HepG2 (cell line): Measurements from ENCODE around the gene ZNF687. TPM values are rescaled to one million over a fixed set of nuclear protein-coding genes. Genes with fewer than 3 reads are reported as not detected.

Source experiments
- EHMT2 ChIP-seq: fragments of 200-600 bp; sonication (generic); IDR thresholded peaks from 2 replicates; pipeline ENCODE4 v1.7.0; 2017; ENCODE audit warnings: antibody characterized with exemption, low read depth, low read length, borderline replicate concordance
- EP300 ChIP-seq, 3 experiments: sonication (generic) in 1 of 3; formaldehyde crosslinking in 1 of 3; IDR thresholded peaks; 2 replicates each; pipeline versions ENCODE4 v1.5.1 to v1.6.1; 2011 to 2020; ENCODE audit warnings: low read depth in 2 of 3, low read length in 2 of 3, borderline replicate concordance in 1 of 3, improper control_type of control experiment in 1 of 3, mild to moderate bottlenecking in 1 of 3, missing genetic modification reagents in 1 of 3, moderate library complexity in 1 of 3
- FOXP1 ChIP-seq, 2 experiments: fragments of 450-650 bp in 1 of 2; IDR thresholded peaks; 2 replicates each; pipeline ENCODE4 v1.6.1; 2017 to 2018; ENCODE audit warnings: antibody characterized with exemption in 1 of 2
- KAT8 ChIP-seq: IDR thresholded peaks from 2 replicates; pipeline ENCODE4 v1.6.1; 2016; ENCODE audit warnings: missing genetic modification reagents, missing compliant biosample characterization
- MEIS1 ChIP-seq: sonication (generic); formaldehyde crosslinking; IDR thresholded peaks from 2 replicates; pipeline ENCODE4 v1.9.0; 2021; ENCODE audit warnings: mild to moderate bottlenecking, missing genetic modification reagents, moderate library complexity, borderline replicate concordance
- MYC ChIP-seq: sonication (generic); formaldehyde crosslinking; IDR thresholded peaks from 2 replicates; pipeline ENCODE4 v1.9.0; 2021; ENCODE audit warnings: missing genetic modification reagents, borderline replicate concordance
- PHF5A ChIP-seq: IDR thresholded peaks from one replicate; pipeline ENCODE4 v1.6.1; 2018; ENCODE audit warnings: low read depth, missing genetic modification reagents; ENCODE audit not compliant: unreplicated experiment
- PRMT3 ChIP-seq: sonication (generic); formaldehyde crosslinking; IDR thresholded peaks from 2 replicates; pipeline ENCODE4 v1.8.1; 2022; ENCODE audit warnings: low read depth, mild to moderate bottlenecking, moderate library complexity, missing genetic modification reagents, borderline replicate concordance
- RNF2 ChIP-seq: fragments of 450-650 bp; conservative IDR thresholded peaks from 2 replicates; pipeline ENCODE4 v1.6.1; 2016; ENCODE audit warnings: low read depth
- SMC3 ChIP-seq: IDR thresholded peaks from 2 replicates; pipeline ENCODE4 v1.6.1; 2011; ENCODE audit warnings: low read length, improper control_type of control experiment
- TCF7L2 ChIP-seq: IDR thresholded peaks from 2 replicates; pipeline ENCODE4 v1.6.1; 2011; ENCODE audit warnings: mild to moderate bottlenecking, low read depth, low read length, moderate library complexity
- TRIM24 ChIP-seq: sonication (generic); formaldehyde crosslinking; IDR thresholded peaks from 2 replicates; pipeline ENCODE4 v1.8.0; 2022; ENCODE audit warnings: mild to moderate bottlenecking, missing genetic modification reagents
- ZEB1 ChIP-seq: IDR thresholded peaks from 2 replicates; pipeline ENCODE4 v1.6.1; 2012; ENCODE audit warnings: mild to moderate bottlenecking, low read depth, inconsistent platforms; ENCODE audit not compliant: insufficient replicate concordance
- ZNF121 ChIP-seq: sonication (generic); formaldehyde crosslinking; IDR thresholded peaks from 2 replicates; pipeline ENCODE4 v1.5.0; 2020; ENCODE audit warnings: mild to moderate bottlenecking, missing genetic modification reagents
- ZNF282 ChIP-seq: fragments of 450-650 bp; IDR thresholded peaks from 2 replicates; pipeline ENCODE4 v1.6.1; 2018; ENCODE audit not compliant: partially characterized antibody
- ZNF672 ChIP-seq: sonication (generic); formaldehyde crosslinking; IDR thresholded peaks from 2 replicates; pipeline ENCODE4 v1.8.1; 2022; ENCODE audit warnings: missing genetic modification reagents
- ZNF772 ChIP-seq: sonication (generic); formaldehyde crosslinking; IDR thresholded peaks from 2 replicates; pipeline ENCODE4 v1.5.0; 2020; ENCODE audit warnings: mild to moderate bottlenecking, missing genetic modification reagents
- ZSCAN31 ChIP-seq: sonication (generic); formaldehyde crosslinking; IDR thresholded peaks from 2 replicates; pipeline ENCODE4 v1.5.0; 2020; ENCODE audit warnings: low read depth, mild to moderate bottlenecking, missing genetic modification reagents
- polyA plus RNA-seq, 8 experiments: library from polyadenylated mRNA; depleted of rRNA in 3 of 8; stranded (reverse) in 7 of 8; unstranded in 1 of 8; fragments of >200 nt; fragmentation: Illumina TruSeq in 4 of 8; extraction: Trizol in 4 of 8; gene quantifications; 2 replicates each; pipeline versions ENCODE4 v1.2.1 to v1.2.3, GENCODE V29; 2011 to 2016; ENCODE audit warnings: low read depth in 4 of 8, missing spikeins in 1 of 8, mixed read lengths in 1 of 8; ENCODE audit not compliant: insufficient read depth in 1 of 8
- total RNA-seq, 5 experiments: library from RNA; depleted of rRNA; stranded (reverse); fragments of >200 nt; fragmentation: Illumina TruSeq; extraction: Trizol; gene quantifications; 2 replicates each; pipeline ENCODE4 v1.2.3, GENCODE V29; 2016; ENCODE audit warnings: low read depth in 1 of 5
- TF ChIP-seq, protein P1 (sequence below): IDR thresholded peaks from 2 replicates; pipeline ENCODE4 v1.6.1; 2016; ENCODE audit warnings: missing genetic modification reagents, missing compliant biosample characterization
- TF ChIP-seq, protein P2 (sequence below): sonication (generic); formaldehyde crosslinking; conservative IDR thresholded peaks from 2 replicates; pipeline ENCODE4 v1.4.0; 2020; ENCODE audit warnings: missing genetic modification reagents
- TF ChIP-seq, protein P3 (sequence below): sonication (generic); formaldehyde crosslinking; conservative IDR thresholded peaks from 2 replicates; pipeline ENCODE4 v1.8.0; 2022; ENCODE audit warnings: mild to moderate bottlenecking, moderate library complexity, missing genetic modification reagents
- TF ChIP-seq, protein P4 (sequence below): sonication (generic); formaldehyde crosslinking; IDR thresholded peaks from 2 replicates; pipeline ENCODE4 v1.4.0; 2020; ENCODE audit warnings: low read depth, mild to moderate bottlenecking, missing genetic modification reagents
- TF ChIP-seq, protein P5 (sequence below): fragments of 450-650 bp; IDR thresholded peaks from 2 replicates; pipeline ENCODE4 v1.6.1; 2016

The ZNF687 gene
- total and polyA plus RNA-seq, 2 of the 13 experiments (the other 11 are each of a cell fraction or from before 2014, with no cell fraction given) = 14.1 to 16.5 TPM

DNA sequence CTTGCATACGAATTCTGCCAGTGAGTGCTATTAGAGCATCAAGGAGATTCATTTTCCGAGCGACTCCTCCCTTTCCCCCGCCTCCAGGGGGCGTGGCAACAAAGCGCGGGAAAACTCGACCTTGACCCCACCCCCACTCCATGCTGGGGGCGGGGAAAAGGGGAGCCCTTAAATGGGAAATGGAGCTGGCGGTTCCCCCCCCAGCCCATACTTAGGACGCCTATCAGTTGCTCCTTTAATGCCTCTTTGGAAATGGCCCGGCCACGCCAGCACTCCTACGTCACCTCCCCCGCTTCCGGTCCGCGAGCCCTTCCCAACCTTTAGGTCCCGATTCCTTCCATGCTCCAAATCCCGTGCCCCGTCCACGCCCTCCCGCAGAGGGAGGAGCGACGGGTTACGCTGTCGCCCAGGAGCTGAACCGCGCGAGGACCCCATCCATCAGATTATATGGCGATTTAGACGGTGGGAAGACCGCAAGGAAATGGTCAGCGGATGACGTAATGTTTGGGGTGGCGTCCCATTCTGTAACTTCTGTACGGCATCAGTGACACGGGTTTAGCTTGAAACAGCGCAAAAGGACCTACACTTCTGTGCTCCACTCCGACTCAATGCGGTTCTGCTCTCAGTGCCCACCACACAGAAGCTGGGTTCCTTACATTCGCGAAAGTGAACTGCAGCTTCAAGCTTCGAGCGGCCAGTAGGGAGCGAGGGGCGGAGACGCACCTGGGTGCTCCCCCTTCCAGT is 702 bp upstream of the ZNF687 start (continued):
- TF ChIP-seq PHF5A (CRISPR knock-in tag) (no peak), ZNF121 (no peak), TCF7L2 (no peak), SMC3 (no peak), ZNF282 (no peak), RNF2 (peak; percentile 44; the same call in 1 of the 2 replicates), FOXP1 (IDR thresholded peaks at IDR 0.05) (no peak), FOXP1 (CRISPR knock-in tag; IDR thresholded peaks at IDR 0.05) (no peak), ZNF672 (CRISPR knock-in tag) (no peak), TRIM24 (no peak), MEIS1 (CRISPR knock-in tag) (no peak), KAT8 (peak; percentile 78), ZSCAN31 (CRISPR knock-in tag) (peak; percentile 61), EHMT2 (no peak), PRMT3 (CRISPR knock-in tag) (no peak), MYC (CRISPR knock-in tag) (peak; percentile 21), EP300 (IDR thresholded peaks at IDR 0.05; ENCODE audit: low read depth in 2 of 2, low read length in 2 of 2) (peak in 1 of 2 experiments; percentile 16; a peak in 2 of 4 replicates), EP300 (CRISPR knock-in tag; IDR thresholded peaks at IDR 0.05; ENCODE audit: borderline replicate concordance) (peak; percentile 21; the same call in 1 of the 2 replicates), ZNF772 (CRISPR knock-in tag) (peak; percentile 74), ZEB1 (no peak)
- TF ChIP-seq, protein P1, sequence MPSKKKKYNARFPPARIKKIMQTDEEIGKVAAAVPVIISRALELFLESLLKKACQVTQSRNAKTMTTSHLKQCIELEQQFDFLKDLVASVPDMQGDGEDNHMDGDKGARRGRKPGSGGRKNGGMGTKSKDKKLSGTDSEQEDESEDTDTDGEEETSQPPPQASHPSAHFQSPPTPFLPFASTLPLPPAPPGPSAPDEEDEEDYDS (CRISPR knock-in tag) = peak; percentile 77
- TF ChIP-seq, protein P2, sequence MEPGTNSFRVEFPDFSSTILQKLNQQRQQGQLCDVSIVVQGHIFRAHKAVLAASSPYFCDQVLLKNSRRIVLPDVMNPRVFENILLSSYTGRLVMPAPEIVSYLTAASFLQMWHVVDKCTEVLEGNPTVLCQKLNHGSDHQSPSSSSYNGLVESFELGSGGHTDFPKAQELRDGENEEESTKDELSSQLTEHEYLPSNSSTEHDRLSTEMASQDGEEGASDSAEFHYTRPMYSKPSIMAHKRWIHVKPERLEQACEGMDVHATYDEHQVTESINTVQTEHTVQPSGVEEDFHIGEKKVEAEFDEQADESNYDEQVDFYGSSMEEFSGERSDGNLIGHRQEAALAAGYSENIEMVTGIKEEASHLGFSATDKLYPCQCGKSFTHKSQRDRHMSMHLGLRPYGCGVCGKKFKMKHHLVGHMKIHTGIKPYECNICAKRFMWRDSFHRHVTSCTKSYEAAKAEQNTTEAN (CRISPR knock-in tag) = no peak
- TF ChIP-seq, protein P3, sequence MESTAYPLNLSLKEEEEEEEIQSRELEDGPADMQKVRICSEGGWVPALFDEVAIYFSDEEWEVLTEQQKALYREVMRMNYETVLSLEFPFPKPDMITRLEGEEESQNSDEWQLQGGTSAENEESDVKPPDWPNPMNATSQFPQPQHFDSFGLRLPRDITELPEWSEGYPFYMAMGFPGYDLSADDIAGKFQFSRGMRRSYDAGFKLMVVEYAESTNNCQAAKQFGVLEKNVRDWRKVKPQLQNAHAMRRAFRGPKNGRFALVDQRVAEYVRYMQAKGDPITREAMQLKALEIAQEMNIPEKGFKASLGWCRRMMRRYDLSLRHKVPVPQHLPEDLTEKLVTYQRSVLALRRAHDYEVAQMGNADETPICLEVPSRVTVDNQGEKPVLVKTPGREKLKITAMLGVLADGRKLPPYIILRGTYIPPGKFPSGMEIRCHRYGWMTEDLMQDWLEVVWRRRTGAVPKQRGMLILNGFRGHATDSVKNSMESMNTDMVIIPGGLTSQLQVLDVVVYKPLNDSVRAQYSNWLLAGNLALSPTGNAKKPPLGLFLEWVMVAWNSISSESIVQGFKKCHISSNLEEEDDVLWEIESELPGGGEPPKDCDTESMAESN (CRISPR knock-in tag) = peak; percentile 51
- TF ChIP-seq, protein P4, sequence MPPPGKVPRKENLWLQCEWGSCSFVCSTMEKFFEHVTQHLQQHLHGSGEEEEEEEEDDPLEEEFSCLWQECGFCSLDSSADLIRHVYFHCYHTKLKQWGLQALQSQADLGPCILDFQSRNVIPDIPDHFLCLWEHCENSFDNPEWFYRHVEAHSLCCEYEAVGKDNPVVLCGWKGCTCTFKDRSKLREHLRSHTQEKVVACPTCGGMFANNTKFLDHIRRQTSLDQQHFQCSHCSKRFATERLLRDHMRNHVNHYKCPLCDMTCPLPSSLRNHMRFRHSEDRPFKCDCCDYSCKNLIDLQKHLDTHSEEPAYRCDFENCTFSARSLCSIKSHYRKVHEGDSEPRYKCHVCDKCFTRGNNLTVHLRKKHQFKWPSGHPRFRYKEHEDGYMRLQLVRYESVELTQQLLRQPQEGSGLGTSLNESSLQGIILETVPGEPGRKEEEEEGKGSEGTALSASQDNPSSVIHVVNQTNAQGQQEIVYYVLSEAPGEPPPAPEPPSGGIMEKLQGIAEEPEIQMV (CRISPR knock-in tag) = peak; percentile 85; the same call in 1 of the 2 replicates
- TF ChIP-seq, protein P5, sequence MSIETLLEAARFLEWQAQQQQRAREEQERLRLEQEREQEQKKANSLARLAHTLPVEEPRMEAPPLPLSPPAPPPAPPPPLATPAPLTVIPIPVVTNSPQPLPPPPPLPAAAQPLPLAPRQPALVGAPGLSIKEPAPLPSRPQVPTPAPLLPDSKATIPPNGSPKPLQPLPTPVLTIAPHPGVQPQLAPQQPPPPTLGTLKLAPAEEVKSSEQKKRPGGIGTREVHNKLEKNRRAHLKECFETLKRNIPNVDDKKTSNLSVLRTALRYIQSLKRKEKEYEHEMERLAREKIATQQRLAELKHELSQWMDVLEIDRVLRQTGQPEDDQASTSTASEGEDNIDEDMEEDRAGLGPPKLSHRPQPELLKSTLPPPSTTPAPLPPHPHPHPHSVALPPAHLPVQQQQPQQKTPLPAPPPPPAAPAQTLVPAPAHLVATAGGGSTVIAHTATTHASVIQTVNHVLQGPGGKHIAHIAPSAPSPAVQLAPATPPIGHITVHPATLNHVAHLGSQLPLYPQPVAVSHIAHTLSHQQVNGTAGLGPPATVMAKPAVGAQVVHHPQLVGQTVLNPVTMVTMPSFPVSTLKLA = no peak
